Measurements from ENCODE around the gene ZNF474. TPM values are rescaled to one million over a fixed set of nuclear protein-coding genes. Genes with fewer than 3 reads are reported as not detected.

Gene ZNF474
- total RNA-seq, 1 experiment from 2014 or later: not detected

- Mint-ChIP-seq H3K9me3 (peaks cover 14% of the 10 kb centered on the region), H3K4me1 (peaks cover 36% of the 10 kb centered on the region), H3K27ac (no peak overlapping the region), H3K36me3 (no peaks in the 10 kb centered on the region), H3K27me3 (ENCODE audit: low read depth) (no peaks in the 10 kb centered on the region), H3K4me3 (no peak overlapping the region)
- POLR2A ChIA-PET: no interaction called here
- DNase-seq (ENCODE audit: low spot score) (no peak), ATAC-seq (no peak)
- TF ChIP-seq RELA (CRISPR knock-in tag; IDR thresholded peaks at IDR 0.05; ENCODE audit: borderline replicate concordance) (no peak), TP53 (CRISPR knock-in tag; IDR thresholded peaks at IDR 0.05) (no peak), ZNF425 (CRISPR knock-in tag; conservative IDR thresholded peaks at IDR 0.05) (no peak), IRF2 (CRISPR knock-in tag; IDR thresholded peaks at IDR 0.05; ENCODE audit: borderline replicate concordance, low read depth) (no peak), ZNF138 (CRISPR knock-in tag; conservative IDR thresholded peaks at IDR 0.05) (no peak), ZNF671 (CRISPR knock-in tag; IDR thresholded peaks at IDR 0.05) (no peak), ZNF219 (CRISPR knock-in tag; IDR thresholded peaks at IDR 0.05; ENCODE audit: borderline replicate concordance) (no peak), SP1 (CRISPR knock-in tag; conservative IDR thresholded peaks at IDR 0.05) (no peak), EMX1 (CRISPR knock-in tag; IDR thresholded peaks at IDR 0.05) (no peak), IRF1 (CRISPR knock-in tag; IDR thresholded peaks at IDR 0.05) (no peak)
- TF ChIP-seq, protein P1, sequence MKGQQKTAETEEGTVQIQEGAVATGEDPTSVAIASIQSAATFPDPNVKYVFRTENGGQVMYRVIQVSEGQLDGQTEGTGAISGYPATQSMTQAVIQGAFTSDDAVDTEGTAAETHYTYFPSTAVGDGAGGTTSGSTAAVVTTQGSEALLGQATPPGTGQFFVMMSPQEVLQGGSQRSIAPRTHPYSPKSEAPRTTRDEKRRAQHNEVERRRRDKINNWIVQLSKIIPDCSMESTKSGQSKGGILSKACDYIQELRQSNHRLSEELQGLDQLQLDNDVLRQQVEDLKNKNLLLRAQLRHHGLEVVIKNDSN (CRISPR knock-in tag; IDR thresholded peaks at IDR 0.05): no peak
- TF ChIP-seq, protein P2, sequence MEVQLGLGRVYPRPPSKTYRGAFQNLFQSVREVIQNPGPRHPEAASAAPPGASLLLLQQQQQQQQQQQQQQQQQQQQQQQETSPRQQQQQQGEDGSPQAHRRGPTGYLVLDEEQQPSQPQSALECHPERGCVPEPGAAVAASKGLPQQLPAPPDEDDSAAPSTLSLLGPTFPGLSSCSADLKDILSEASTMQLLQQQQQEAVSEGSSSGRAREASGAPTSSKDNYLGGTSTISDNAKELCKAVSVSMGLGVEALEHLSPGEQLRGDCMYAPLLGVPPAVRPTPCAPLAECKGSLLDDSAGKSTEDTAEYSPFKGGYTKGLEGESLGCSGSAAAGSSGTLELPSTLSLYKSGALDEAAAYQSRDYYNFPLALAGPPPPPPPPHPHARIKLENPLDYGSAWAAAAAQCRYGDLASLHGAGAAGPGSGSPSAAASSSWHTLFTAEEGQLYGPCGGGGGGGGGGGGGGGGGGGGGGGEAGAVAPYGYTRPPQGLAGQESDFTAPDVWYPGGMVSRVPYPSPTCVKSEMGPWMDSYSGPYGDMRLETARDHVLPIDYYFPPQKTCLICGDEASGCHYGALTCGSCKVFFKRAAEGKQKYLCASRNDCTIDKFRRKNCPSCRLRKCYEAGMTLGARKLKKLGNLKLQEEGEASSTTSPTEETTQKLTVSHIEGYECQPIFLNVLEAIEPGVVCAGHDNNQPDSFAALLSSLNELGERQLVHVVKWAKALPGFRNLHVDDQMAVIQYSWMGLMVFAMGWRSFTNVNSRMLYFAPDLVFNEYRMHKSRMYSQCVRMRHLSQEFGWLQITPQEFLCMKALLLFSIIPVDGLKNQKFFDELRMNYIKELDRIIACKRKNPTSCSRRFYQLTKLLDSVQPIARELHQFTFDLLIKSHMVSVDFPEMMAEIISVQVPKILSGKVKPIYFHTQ (CRISPR knock-in tag; IDR thresholded peaks at IDR 0.05): no peak
- TF ChIP-seq, protein P3, sequence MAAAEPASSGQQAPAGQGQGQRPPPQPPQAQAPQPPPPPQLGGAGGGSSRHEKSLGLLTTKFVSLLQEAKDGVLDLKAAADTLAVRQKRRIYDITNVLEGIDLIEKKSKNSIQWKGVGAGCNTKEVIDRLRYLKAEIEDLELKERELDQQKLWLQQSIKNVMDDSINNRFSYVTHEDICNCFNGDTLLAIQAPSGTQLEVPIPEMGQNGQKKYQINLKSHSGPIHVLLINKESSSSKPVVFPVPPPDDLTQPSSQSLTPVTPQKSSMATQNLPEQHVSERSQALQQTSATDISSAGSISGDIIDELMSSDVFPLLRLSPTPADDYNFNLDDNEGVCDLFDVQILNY (CRISPR knock-in tag; IDR thresholded peaks at IDR 0.05): no peak
- CTCF ChIA-PET: interaction anchor here (0.6 to 2.2 kb wide), 3 partner anchors 11 to 25 kb away, joined by 4 to 8 read pairs (median 6); no protein-coding TSS in a partner anchor
Measured at GRCh38 chr5:122181863-122182262, 52.5 kb downstream of the ZNF474 start.

GRCh38 chr5:122182491-122182921, 53.2 kb downstream of the ZNF474 start:
- Mint-ChIP-seq H3K9me3 (peaks cover 14% of the 10 kb centered on the region), H3K4me3 (peak overlapping the region; percentile 24), H3K36me3 (no peaks in the 10 kb centered on the region), H3K27me3 (ENCODE audit: low read depth) (no peaks in the 10 kb centered on the region), H3K4me1 (peaks cover 36% of the 10 kb centered on the region), H3K27ac (peak overlapping the region; percentile 78; the same call in 1 of the 2 replicates)
- peak; percentile 52; the same call in 1 of the 2 replicates for TF ChIP-seq MAX (CRISPR knock-in tag; IDR thresholded peaks at IDR 0.05)
- TF ChIP-seq FOXP1 (CRISPR knock-in tag; IDR thresholded peaks at IDR 0.05; ENCODE audit: borderline replicate concordance): no peak
- no peak for TF ChIP-seq ZNF138 (CRISPR knock-in tag; conservative IDR thresholded peaks at IDR 0.05)
- TF ChIP-seq TEAD1 (CRISPR knock-in tag; IDR thresholded peaks at IDR 0.05): peak; percentile 41; the same call in 1 of the 2 replicates
- no peak for TF ChIP-seq NR1H2 (CRISPR knock-in tag; IDR thresholded peaks at IDR 0.05)
- POLR2A ChIA-PET: no interaction called here
- CTCF ChIA-PET: interaction anchor here (0.9 to 2.2 kb wide), 5 partner anchors 12 to 91 kb away, joined by 3 to 8 read pairs (median 6); no protein-coding TSS in a partner anchor
- peak; percentile 21 for DNase-seq (ENCODE audit: low spot score)
- peak; percentile 88 for ATAC-seq

Data from WTC11 (cell line).